ENCODE data around the gene RASSF1. TPM values are rescaled to one million over a fixed set of nuclear protein-coding genes. Genes with fewer than 3 reads are reported as not detected.
A peak's percentile ranks its signal among the peaks of the same experiment; 100 is the strongest.

RASSF1 gene
- total RNA-seq, 1 donor from 2014 or later, result 13.7 TPM

DNA sequence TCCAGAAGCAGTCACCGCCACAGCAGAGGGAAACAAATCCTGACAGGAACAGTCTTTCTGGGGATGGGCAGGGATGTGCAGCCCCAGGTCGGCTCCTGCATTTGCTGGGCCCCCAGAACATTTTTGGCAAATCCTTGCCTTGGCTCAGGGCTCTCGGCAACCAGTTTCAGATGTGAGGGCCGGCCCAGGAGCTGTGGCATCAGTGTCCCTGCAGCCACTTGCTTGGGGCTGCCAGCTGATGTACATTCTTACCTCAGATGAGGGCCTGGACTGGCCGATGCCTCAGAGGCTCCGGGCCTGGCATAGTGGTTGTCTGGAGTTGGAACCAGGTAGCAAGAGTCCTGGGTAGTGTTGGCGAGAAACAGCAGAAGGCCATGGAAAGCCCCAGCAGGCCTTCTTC, 14.2 kb upstream of the RASSF1 start:
- H3K36me3 Mint-ChIP-seq, result peaks cover 10% of the 10 kb centered on the region
- peaks cover 22% of the 10 kb centered on the region for H3K4me1 ChIP-seq
- TF ChIP-seq EZH2 (IDR thresholded peaks at IDR 0.05) (no peak), EZH2phosphoT487 (IDR thresholded peaks at IDR 0.05) (no peak)
- TF ChIP-seq, protein P1, sequence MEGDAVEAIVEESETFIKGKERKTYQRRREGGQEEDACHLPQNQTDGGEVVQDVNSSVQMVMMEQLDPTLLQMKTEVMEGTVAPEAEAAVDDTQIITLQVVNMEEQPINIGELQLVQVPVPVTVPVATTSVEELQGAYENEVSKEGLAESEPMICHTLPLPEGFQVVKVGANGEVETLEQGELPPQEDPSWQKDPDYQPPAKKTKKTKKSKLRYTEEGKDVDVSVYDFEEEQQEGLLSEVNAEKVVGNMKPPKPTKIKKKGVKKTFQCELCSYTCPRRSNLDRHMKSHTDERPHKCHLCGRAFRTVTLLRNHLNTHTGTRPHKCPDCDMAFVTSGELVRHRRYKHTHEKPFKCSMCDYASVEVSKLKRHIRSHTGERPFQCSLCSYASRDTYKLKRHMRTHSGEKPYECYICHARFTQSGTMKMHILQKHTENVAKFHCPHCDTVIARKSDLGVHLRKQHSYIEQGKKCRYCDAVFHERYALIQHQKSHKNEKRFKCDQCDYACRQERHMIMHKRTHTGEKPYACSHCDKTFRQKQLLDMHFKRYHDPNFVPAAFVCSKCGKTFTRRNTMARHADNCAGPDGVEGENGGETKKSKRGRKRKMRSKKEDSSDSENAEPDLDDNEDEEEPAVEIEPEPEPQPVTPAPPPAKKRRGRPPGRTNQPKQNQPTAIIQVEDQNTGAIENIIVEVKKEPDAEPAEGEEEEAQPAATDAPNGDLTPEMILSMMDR (IDR thresholded peaks at IDR 0.05), result no peak
- H3K4me3 Mint-ChIP-seq, result no peak overlapping the region
- peaks cover 49% of the 10 kb centered on the region for H3K4me1 Mint-ChIP-seq
- H3K27me3 Mint-ChIP-seq (ENCODE audit: insufficient read depth, low read depth), result peaks cover 14% of the 10 kb centered on the region
- H3K4me3 ChIP-seq, result no peak overlapping the region
- H3K36me3 ChIP-seq, result no peaks in the 10 kb centered on the region
- no peaks in the 10 kb centered on the region for H3K27me3 ChIP-seq
- no peak for DNase-seq (ENCODE audit: low spot score)
- peaks cover 46% of the 10 kb centered on the region for H4K20me1 ChIP-seq (ENCODE audit: low read depth)
- no peak overlapping the region for H3K27ac ChIP-seq
- H3K9me3 Mint-ChIP-seq, result no peaks in the 10 kb centered on the region
- no peak overlapping the region for H2AFZ ChIP-seq (replicated peaks)
- peaks cover 41% of the 10 kb centered on the region for H3K79me2 ChIP-seq (ENCODE audit: low read depth)
- H3K27ac Mint-ChIP-seq, result no peak overlapping the region
- H3K4me2 ChIP-seq, result no peak overlapping the region
- H3K9me3 ChIP-seq (ENCODE audit: low read depth), result no peaks in the 10 kb centered on the region
- H3F3A ChIP-seq (ENCODE audit: low read depth), result peaks cover 7% of the 10 kb centered on the region
- H3K9ac ChIP-seq, result no peak overlapping the region

DNA sequence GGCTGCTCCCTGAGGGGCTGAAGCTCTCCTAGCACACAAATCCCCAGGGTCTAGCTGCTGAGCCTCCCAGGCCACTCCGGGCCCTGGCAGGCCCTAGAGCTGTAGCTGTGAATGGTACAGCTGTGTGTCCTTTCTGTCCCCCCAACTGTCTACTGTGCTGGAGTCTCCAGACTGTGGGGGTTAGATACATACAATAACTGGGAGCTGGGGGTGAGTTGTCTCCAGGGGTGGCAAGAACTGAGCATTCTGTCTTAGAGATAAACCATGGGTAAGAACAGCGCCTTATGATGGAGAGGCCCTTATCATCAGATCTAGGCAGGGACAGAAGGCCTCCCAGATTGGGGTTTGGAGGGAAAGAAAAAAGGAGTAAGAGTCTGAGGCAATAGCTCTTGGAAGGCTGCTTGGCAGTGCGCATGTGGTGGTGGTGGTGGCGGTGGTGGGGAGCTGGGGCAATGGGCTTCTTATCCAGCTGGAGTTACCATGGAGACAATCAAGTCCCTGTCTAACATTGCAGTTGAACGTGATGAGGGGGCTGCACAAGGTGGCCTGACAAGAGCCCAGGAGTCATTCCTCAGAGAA, 13.6 kb upstream of the RASSF1 start:
- peak overlapping the region; percentile 3 for H3K4me3 Mint-ChIP-seq
- H3K27ac Mint-ChIP-seq, result no peak overlapping the region
- TF ChIP-seq, protein P1 (IDR thresholded peaks at IDR 0.05), result no peak
- TF ChIP-seq EZH2 (IDR thresholded peaks at IDR 0.05) (no peak), EZH2phosphoT487 (IDR thresholded peaks at IDR 0.05) (no peak)
- peaks cover 14% of the 10 kb centered on the region for H3K27me3 Mint-ChIP-seq (ENCODE audit: insufficient read depth, low read depth)
- Histone ChIP-seq H3F3A (ENCODE audit: low read depth) (peaks cover 7% of the 10 kb centered on the region), H2AFZ (replicated peaks) (no peak overlapping the region), H3K9me3 (ENCODE audit: low read depth) (no peaks in the 10 kb centered on the region), H3K36me3 (no peaks in the 10 kb centered on the region), H4K20me1 (ENCODE audit: low read depth) (peaks cover 46% of the 10 kb centered on the region), H3K4me1 (peaks cover 22% of the 10 kb centered on the region), H3K4me2 (no peak overlapping the region), H3K27me3 (no peaks in the 10 kb centered on the region), H3K27ac (no peak overlapping the region), H3K4me3 (no peak overlapping the region), H3K9ac (no peak overlapping the region), H3K79me2 (ENCODE audit: low read depth) (peaks cover 45% of the 10 kb centered on the region)
- peaks cover 45% of the 10 kb centered on the region for H3K4me1 Mint-ChIP-seq
- H3K36me3 Mint-ChIP-seq, result peaks cover 10% of the 10 kb centered on the region
- no peak for DNase-seq (ENCODE audit: low spot score)
- H3K9me3 Mint-ChIP-seq, result no peaks in the 10 kb centered on the region

DNA sequence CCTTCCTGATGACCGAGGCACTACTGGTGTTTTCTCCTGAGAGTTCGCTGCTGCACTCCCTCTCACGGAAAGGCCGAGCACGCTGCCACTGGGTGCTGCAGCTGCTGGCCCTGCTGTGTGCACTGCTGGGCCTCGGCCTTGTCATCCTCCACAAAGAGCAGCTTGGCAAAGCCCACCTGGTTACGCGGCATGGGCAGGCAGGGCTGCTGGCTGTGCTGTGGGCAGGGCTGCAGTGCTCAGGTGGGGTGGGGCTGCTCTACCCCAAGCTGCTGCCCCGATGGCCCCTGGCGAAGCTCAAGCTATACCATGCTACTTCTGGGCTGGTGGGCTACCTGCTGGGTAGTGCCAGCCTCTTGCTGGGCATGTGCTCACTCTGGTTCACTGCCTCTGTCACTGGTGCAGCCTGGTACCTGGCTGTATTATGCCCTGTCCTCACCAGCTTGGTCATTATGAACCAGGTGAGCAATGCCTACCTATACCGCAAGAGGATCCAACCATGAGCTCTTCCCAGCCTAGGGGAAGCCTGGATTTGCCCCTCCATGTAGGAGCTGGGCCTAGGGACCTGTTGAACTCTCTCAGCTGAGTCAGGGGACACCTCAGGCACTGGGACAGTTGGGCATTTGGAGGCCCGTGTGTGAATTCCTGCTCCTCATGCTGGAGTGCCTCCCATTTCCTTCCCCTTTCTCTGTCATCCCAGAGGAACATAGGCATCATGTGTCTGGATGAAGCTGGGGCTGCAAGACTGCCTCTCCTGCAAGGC, 12.8 kb upstream of the RASSF1 start:
- Mint-ChIP-seq H3K27me3 (ENCODE audit: insufficient read depth, low read depth) (peaks cover 13% of the 10 kb centered on the region), H3K36me3 (peaks cover 10% of the 10 kb centered on the region), H3K4me3 (no peak overlapping the region), H3K9me3 (no peaks in the 10 kb centered on the region), H3K27ac (no peak overlapping the region), H3K4me1 (peaks cover 42% of the 10 kb centered on the region)
- H3K9me3 ChIP-seq (ENCODE audit: low read depth), result no peaks in the 10 kb centered on the region
- H3K79me2 ChIP-seq (ENCODE audit: low read depth), result peaks cover 39% of the 10 kb centered on the region
- no peaks in the 10 kb centered on the region for H3K36me3 ChIP-seq
- peaks cover 7% of the 10 kb centered on the region for H3F3A ChIP-seq (ENCODE audit: low read depth)
- no peak overlapping the region for H3K27ac ChIP-seq
- H4K20me1 ChIP-seq (ENCODE audit: low read depth), result peaks cover 39% of the 10 kb centered on the region
- no peak for TF ChIP-seq EZH2 (IDR thresholded peaks at IDR 0.05)
- TF ChIP-seq EZH2phosphoT487 (IDR thresholded peaks at IDR 0.05), result no peak
- TF ChIP-seq, protein P1 (IDR thresholded peaks at IDR 0.05), result no peak
- H2AFZ ChIP-seq (replicated peaks), result no peak overlapping the region
- H3K4me3 ChIP-seq, result no peak overlapping the region
- no peaks in the 10 kb centered on the region for H3K27me3 ChIP-seq
- no peak for DNase-seq (ENCODE audit: low spot score)
- H3K4me2 ChIP-seq, result no peak overlapping the region
- peaks cover 19% of the 10 kb centered on the region for H3K4me1 ChIP-seq
- no peak overlapping the region for H3K9ac ChIP-seq
